Right ventricle myocardium inferior (tissue), 1 donor: ENCODE results near the gene COL15A1. TPM values are rescaled to one million over a fixed set of nuclear protein-coding genes. Genes with fewer than 3 reads are reported as not detected.

Experiments
- ATAC-seq: fragments of 200-7000 bp; cut with Tn5 transposase; one replicate; pipeline ENCODE4 v1.9.1; 2020; ENCODE audit warnings: mild to moderate bottlenecking, moderate library complexity
- DNase-seq: peaks from one replicate; pipeline ENCODE4 v3.0.0; 2021; ENCODE audit errors: missing footprints
- intact Hi-C: fragments of 100-400 bp; cut with DNase I; formaldehyde crosslinking; loops from one replicate; pipeline ENCODE4 v1.11.0; 2022
- total RNA-seq: library from RNA; stranded (reverse); fragmentation: NEBNext Ultra II Directional; extraction: Animal tissue kit (Norgen Biotek cat#: 25700); gene quantifications from one replicate; pipeline ENCODE4 v1.2.1, GENCODE V29; 2021
- donor health status: DM: no; HTN: yes; CAD: no; lungs with severe emphysema.

The COL15A1 gene
- total RNA-seq, 1 donor from 2014 or later, result 58.3 TPM

GRCh38 chr9:98964201-98964600 lies 20.5 kb downstream of the COL15A1 start:
- DNase-seq, result no peak
- intact Hi-C loops, result no loop called here
- ATAC-seq, result peak; percentile 51

- DNase-seq (no peak), ATAC-seq (peak; percentile 12)
- intact Hi-C loops, result no loop called here
Measured at GRCh38 chr9:98964911-98965336, 21.2 kb downstream of the COL15A1 start.

- DNase-seq (no peak), ATAC-seq (no peak)
Measured at GRCh38 chr9:98966676-98967075, 23.0 kb downstream of the COL15A1 start.

GRCh38 chr9:98967257-98967656 lies 23.6 kb downstream of the COL15A1 start:
- intact Hi-C loops, result no loop called here
- ATAC-seq (peak; percentile 6), DNase-seq (no peak)

More at GRCh38 chr9:98966676-98967075, 23.0 kb downstream of the COL15A1 start:
- intact Hi-C loops, result no loop called here

- intact Hi-C loops, result no loop called here
Measured at GRCh38 chr9:98967680-98968079, 24.0 kb downstream of the COL15A1 start.

GRCh38 chr9:98968601-98969337 lies 25.1 kb downstream of the COL15A1 start:
- intact Hi-C loops, result no loop called here
- ATAC-seq, result no peak
- DNase-seq, result no peak

More at GRCh38 chr9:98967680-98968079, 24.0 kb downstream of the COL15A1 start:
- ATAC-seq (no peak), DNase-seq (no peak)

GRCh38 chr9:98970532-98971041 lies 26.9 kb downstream of the COL15A1 start:
- intact Hi-C loops, result loop anchor here (10.0 kb wide), 1 partner anchor 174 kb away; no protein-coding TSS in a partner anchor
- ATAC-seq, result no peak
- no peak for DNase-seq

- intact Hi-C loops, result loop anchor here (10.0 kb wide), 1 partner anchor 173 kb away; no protein-coding TSS in a partner anchor
- ATAC-seq, result peak; percentile 43
- no peak for DNase-seq
Measured at GRCh38 chr9:98971168-98971914, 27.6 kb downstream of the COL15A1 start.

- intact Hi-C loops, result loop anchor here (10.0 kb wide), 1 partner anchor 173 kb away; no protein-coding TSS in a partner anchor
- ATAC-seq (no peak), DNase-seq (no peak)
Measured at GRCh38 chr9:98971915-98972223, 28.2 kb downstream of the COL15A1 start.

- no peak for ATAC-seq
- intact Hi-C loops, result loop anchor here (10.0 kb wide), 1 partner anchor 172 kb away; no protein-coding TSS in a partner anchor
- DNase-seq, result no peak
Measured at GRCh38 chr9:98972716-98973115, 29.0 kb downstream of the COL15A1 start.

- DNase-seq (no peak), ATAC-seq (no peak)
- intact Hi-C loops, result loop anchor here (10.0 kb wide), 1 partner anchor 172 kb away; no protein-coding TSS in a partner anchor
Measured at GRCh38 chr9:98973171-98973570, 29.5 kb downstream of the COL15A1 start.

GRCh38 chr9:98973576-98973975 lies 29.9 kb downstream of the COL15A1 start:
- intact Hi-C loops, result loop anchor here (10.0 kb wide), 1 partner anchor 171 kb away; no protein-coding TSS in a partner anchor
- DNase-seq (peak; percentile 83), ATAC-seq (peak; percentile 64)

- ATAC-seq (no peak), DNase-seq (no peak)
- intact Hi-C loops, result loop anchor here (2.0 to 10.0 kb wide), 3 partner anchors 69 to 171 kb away; no protein-coding TSS in a partner anchor
Measured at GRCh38 chr9:98974106-98974505, 30.4 kb downstream of the COL15A1 start.

- DNase-seq (no peak), ATAC-seq (no peak)
- intact Hi-C loops, result loop anchor here (2.0 to 10.0 kb wide), 3 partner anchors 68 to 170 kb away; no protein-coding TSS in a partner anchor
Measured at GRCh38 chr9:98974554-98974953, 30.8 kb downstream of the COL15A1 start.

GRCh38 chr9:98974994-98975712 lies 31.4 kb downstream of the COL15A1 start:
- intact Hi-C loops, result loop anchor here (1.0 to 10.0 kb wide), 6 partner anchors 24 to 170 kb away; no protein-coding TSS in a partner anchor
- peak; percentile 93 for DNase-seq
- ATAC-seq, result peak; percentile 59

GRCh38 chr9:98975838-98976237 lies 32.1 kb downstream of the COL15A1 start:
- ATAC-seq, result no peak
- intact Hi-C loops, result loop anchor here (1.0 to 10.0 kb wide), 6 partner anchors 23 to 169 kb away; no protein-coding TSS in a partner anchor
- DNase-seq, result no peak

GRCh38 chr9:98977246-98977714 lies 33.6 kb downstream of the COL15A1 start:
- peak; percentile 79 for ATAC-seq
- intact Hi-C loops, result loop anchor here (1.0 to 10.0 kb wide), 4 partner anchors 35 to 168 kb away; no protein-coding TSS in a partner anchor
- peak; percentile 86 for DNase-seq

- intact Hi-C loops, result loop anchor here (1.0 to 10.0 kb wide), 4 partner anchors 34 to 167 kb away; no protein-coding TSS in a partner anchor
- no peak for DNase-seq
- ATAC-seq, result no peak
Measured at GRCh38 chr9:98977813-98978212, 34.1 kb downstream of the COL15A1 start.
